Neural cell (in vitro differentiated cells): ENCODE data around the gene TMPRSS3.

Source experiments
- CTCF ChIP-seq: fragments of 450-650 bp; IDR thresholded peaks from 2 replicates; pipeline ENCODE4 v1.5.1; 2014; ENCODE audit warnings: antibody characterized with exemption, mild to moderate bottlenecking, moderate library complexity; ENCODE audit not compliant: poor library complexity, severe bottlenecking
- RAD21 ChIP-seq: fragments of 450-650 bp; conservative IDR thresholded peaks from 2 replicates; pipeline ENCODE4 v1.6.1; 2014; ENCODE audit warnings: antibody characterized with exemption, mild to moderate bottlenecking, moderate library complexity
- SMC3 ChIP-seq: fragments of 450-650 bp; conservative IDR thresholded peaks from 2 replicates; pipeline ENCODE4 v1.6.1; 2014; ENCODE audit warnings: antibody characterized with exemption, mild to moderate bottlenecking, moderate library complexity; ENCODE audit not compliant: poor library complexity

- peak; percentile 6 for TF ChIP-seq CTCF
- TF ChIP-seq SMC3, result no peak
- TF ChIP-seq RAD21, result no peak
Observed at GRCh38 chr21:42411891-42412635, 16.2 kb upstream of the TMPRSS3 start.
